Lower lobe of right lung (tissue), 2 donors: ENCODE data around the gene RAB40C. TPM values are rescaled to one million over a fixed set of nuclear protein-coding genes. Genes with fewer than 3 reads are reported as not detected.

ENCODE experiments used
- ATAC-seq, 2 donors: fragments of 200-7000 bp; cut with Tn5 transposase; one replicate each; pipeline ENCODE4 v1.9.1; 2020 to 2022; ENCODE audit warnings: mild to moderate bottlenecking in 2 of 2, moderate library complexity in 2 of 2
- DNase-seq: peaks from one replicate; pipeline ENCODE4 v3.0.0-alpha.2; 2020
- H3K27ac ChIP-seq: fragments of 200-600 bp; one replicate; pipeline ENCODE4 v1.8.0; 2022
- H3K27me3 ChIP-seq: fragments of 200-600 bp; one replicate; pipeline ENCODE4 v1.8.0; 2022; ENCODE audit warnings: low read depth
- H3K36me3 ChIP-seq: fragments of 200-600 bp; one replicate; pipeline ENCODE4 v1.8.0; 2022; ENCODE audit warnings: mild to moderate bottlenecking
- H3K4me1 ChIP-seq: fragments of 200-600 bp; one replicate; pipeline ENCODE4 v1.8.0; 2022
- H3K4me3 ChIP-seq: fragments of 200-600 bp; one replicate; pipeline ENCODE4 v1.8.0; 2022; ENCODE audit warnings: mild to moderate bottlenecking
- H3K9me3 ChIP-seq: fragments of 200-600 bp; one replicate; pipeline ENCODE4 v1.8.0; 2022
- CTCF ChIP-seq: fragments of 200-600 bp; IDR thresholded peaks from one replicate; pipeline ENCODE4 v1.8.0; 2022; ENCODE audit warnings: antibody characterized with exemption, mild to moderate bottlenecking
- intact Hi-C: fragments of 100-400 bp; cut with DNase I; formaldehyde crosslinking; loops from one replicate; pipeline ENCODE4 v1.11.0; 2022
- total RNA-seq: library from RNA; stranded (reverse); fragmentation: NEBNext Ultra II Directional; extraction: Animal tissue kit (Norgen Biotek cat#: 25700); gene quantifications from one replicate; pipeline ENCODE4 v1.2.1, GENCODE V29; 2021
- donor health status: DM: no; HTN: yes; CAD: no; lungs with severe emphysema.

Gene RAB40C
- total RNA-seq, 1 donor from 2014 or later: 40.1 TPM

GRCh38 chr16:560701-561412 is 29.0 kb upstream of the RAB40C start:
- Histone ChIP-seq H3K36me3 (no peaks in the 10 kb centered on the region), H3K27me3 (peaks cover 47% of the 10 kb centered on the region), H3K9me3 (no peaks in the 10 kb centered on the region), H3K4me3 (no peak overlapping the region), H3K4me1 (peaks cover 3% of the 10 kb centered on the region), H3K27ac (no peak overlapping the region)
- intact Hi-C loops: no loop called here
- no peak for ATAC-seq
- TF ChIP-seq CTCF: no peak
- no peak for DNase-seq

GRCh38 chr16:561413-561794 is 28.5 kb upstream of the RAB40C start:
- intact Hi-C loops: no loop called here
- Histone ChIP-seq H3K4me3 (no peak overlapping the region), H3K4me1 (peaks cover 8% of the 10 kb centered on the region), H3K27me3 (peaks cover 47% of the 10 kb centered on the region), H3K9me3 (no peaks in the 10 kb centered on the region), H3K27ac (no peak overlapping the region), H3K36me3 (no peaks in the 10 kb centered on the region)
- TF ChIP-seq CTCF: no peak
- ATAC-seq: no peak
- DNase-seq: no peak

GRCh38 chr16:561957-562938 is 27.6 kb upstream of the RAB40C start:
- Histone ChIP-seq H3K9me3 (no peaks in the 10 kb centered on the region), H3K4me1 (peaks cover 17% of the 10 kb centered on the region), H3K27me3 (peaks cover 47% of the 10 kb centered on the region), H3K4me3 (no peak overlapping the region), H3K27ac (no peak overlapping the region), H3K36me3 (no peaks in the 10 kb centered on the region)
- no peak for ATAC-seq
- no peak for DNase-seq
- intact Hi-C loops: no loop called here
- no peak for TF ChIP-seq CTCF

- H3K27me3 ChIP-seq: peaks cover 39% of the 10 kb centered on the region
- H3K4me1 ChIP-seq: peaks cover 26% of the 10 kb centered on the region
- ATAC-seq (no peak), DNase-seq (no peak)
- H3K4me3 ChIP-seq: no peak overlapping the region
- no peak for TF ChIP-seq CTCF
- no peaks in the 10 kb centered on the region for H3K36me3 ChIP-seq
- no peak overlapping the region for H3K27ac ChIP-seq
- no peaks in the 10 kb centered on the region for H3K9me3 ChIP-seq
- intact Hi-C loops: no loop called here
Observed at GRCh38 chr16:563072-563644, 26.7 kb upstream of the RAB40C start.

GRCh38 chr16:564690-565418 is 25.0 kb upstream of the RAB40C start:
- DNase-seq (no peak), ATAC-seq (no peak)
- intact Hi-C loops: no loop called here
- no peak for TF ChIP-seq CTCF
- H3K4me3 ChIP-seq: no peak overlapping the region
- H3K9me3 ChIP-seq: no peaks in the 10 kb centered on the region
- H3K27ac ChIP-seq: no peak overlapping the region
- peaks cover 22% of the 10 kb centered on the region for H3K27me3 ChIP-seq
- no peaks in the 10 kb centered on the region for H3K36me3 ChIP-seq
- peaks cover 40% of the 10 kb centered on the region for H3K4me1 ChIP-seq
